ENCODE results near the gene LARP4B.

DNA sequence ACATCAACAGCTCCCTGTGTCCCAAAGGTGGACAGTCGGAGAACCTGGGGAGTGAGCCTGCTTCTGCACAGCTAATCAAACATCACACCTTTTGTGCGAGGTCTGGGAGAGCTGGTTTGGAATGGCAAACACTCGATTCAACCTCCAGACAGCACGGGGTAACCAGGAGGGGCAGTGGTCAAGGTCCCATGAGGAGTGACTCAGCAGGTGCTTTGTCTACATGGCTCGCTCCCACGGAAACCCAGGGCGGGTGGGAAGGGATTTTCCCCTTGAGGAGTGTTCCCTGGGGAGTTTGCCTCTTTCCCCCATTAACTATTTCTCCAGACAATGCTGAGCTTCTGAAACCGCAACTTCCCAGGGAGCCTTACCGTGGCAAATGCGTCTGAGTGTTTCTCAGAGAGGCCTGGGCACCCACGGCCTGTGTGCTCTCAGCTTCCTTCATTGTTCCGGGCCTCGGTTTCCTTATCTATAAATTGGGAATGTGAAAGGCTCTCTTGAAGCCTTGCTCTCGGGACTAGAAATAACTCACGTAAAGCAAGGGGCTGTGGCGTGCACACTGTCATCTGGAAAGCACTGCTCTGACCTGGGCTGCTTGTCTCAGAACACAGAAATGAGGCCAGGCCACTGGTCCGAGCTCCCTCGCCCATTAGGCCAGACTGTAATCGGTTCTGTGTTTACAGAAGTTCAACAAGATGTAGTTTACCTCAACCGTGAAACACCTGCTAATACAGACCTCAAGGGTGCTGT, 42.7 kb upstream of the LARP4B start:
- no peak for TF ChIP-seq CTCF (IDR thresholded peaks at IDR 0.05)
- no peak for TF ChIP-seq POLR2A (IDR thresholded peaks at IDR 0.05)

All from uterus (tissue), 2 donors.